COR-L47 (cell line): ENCODE results near the gene GABRE.

Experiments
- DNase-seq: peaks from one replicate; lab custom pipeline; 2025; lab: John Stamatoyannopoulos, UW

Gene GABRE

GRCh38 chrX:151974336-151975227, at the start of gene GABRE:
TSS of gene GABRE (minus strand) at chrX:151974676. CDS start at chrX:151974625, 51 bp downstream.
- DNase-seq, result no peak

- no peak for DNase-seq
These were observed 46.4 kb upstream of the GABRE start for GRCh38 chrX:152020888-152021287.

GRCh38 chrX:151999813-152000212, 25.3 kb upstream of the GABRE start:
- no peak for DNase-seq

DNA sequence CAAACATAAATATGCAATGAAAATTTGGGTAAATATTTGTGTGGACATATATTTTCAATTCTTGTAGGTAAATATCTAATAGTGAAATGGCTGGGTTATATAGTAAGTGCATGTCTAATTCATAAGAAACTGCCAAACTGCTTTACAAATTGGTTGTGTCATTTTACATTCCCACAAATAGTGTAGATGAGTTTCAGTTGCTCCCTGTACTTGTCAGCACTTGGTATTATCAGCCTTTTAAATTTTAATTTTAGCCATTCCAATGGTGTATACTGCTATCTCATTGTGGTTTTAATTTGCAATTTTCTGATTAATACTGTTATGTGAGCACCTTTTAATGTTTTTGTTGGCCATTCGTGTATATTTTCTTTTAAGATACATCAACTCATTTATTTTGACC, 23.1 kb upstream of the GABRE start:
- no peak for DNase-seq

- no peak for DNase-seq
These were observed 21.9 kb upstream of the GABRE start for GRCh38 chrX:151996347-151996746.

DNA sequence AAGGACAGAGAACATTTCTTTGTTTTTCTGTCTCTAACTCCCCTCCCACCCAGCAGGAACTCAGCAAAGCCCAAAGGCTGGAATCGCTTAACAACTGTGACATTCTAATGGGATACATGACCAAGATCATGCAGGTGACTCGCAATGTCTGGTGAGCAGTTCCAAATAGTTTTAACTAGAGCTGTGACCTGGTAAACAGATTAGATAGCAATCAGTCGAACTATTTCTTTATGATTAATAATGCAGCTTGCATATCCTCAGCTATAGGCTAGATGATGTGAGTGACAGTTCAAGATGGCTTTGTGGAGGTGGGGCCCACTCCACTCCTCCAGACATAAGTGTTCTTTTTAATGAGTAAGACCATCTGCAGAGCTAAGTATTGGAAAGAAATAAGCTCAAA, 20.0 kb upstream of the GABRE start:
- DNase-seq, result no peak

DNA sequence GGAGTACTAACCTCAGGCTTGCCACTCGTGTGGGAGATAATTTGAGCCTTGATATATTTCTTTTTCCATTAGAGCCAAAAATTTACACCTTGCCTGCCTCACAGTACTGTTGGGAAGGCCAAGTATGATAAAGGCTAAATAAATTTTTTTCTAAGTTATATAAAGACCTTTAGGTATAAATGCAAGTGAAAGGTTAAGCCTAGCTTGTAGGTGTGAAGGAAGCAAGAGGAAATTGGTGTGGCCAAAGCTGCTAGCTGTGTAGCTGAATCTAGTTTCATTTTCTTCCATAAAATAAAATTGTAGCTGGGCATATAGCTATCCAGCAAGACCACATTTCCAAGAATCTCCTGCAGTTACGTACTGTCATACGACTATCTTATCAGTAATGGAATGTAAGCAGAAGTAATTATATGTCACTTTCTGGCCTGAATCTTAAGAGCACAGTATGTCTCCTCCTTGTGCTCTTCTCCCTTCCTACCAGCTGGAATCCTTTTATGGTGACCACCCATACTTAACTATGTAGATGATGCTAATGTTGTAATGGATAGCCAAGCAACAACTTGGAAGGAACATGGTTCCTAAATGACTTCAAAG, 14.3 kb upstream of the GABRE start:
- DNase-seq, result no peak

DNA sequence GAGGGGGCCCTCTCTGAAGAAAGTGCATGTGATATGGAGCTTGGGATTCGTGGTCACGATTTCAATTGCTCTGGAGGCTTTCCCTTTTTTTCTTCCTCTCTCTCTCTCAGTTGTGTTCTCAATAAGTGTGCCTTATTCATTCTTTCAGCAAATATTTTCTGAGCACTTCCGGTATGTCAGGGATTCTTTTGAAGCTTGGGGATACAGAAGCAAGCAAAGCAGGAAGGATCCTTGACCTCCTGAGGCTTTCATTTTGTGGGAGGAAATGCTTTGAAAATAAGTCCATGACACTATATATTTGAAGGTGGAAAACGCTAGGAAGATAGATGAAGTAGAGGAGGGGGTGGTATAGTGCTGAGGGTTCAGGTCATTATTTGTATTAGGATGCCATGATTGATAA, 12.6 kb upstream of the GABRE start:
- DNase-seq, result no peak

GRCh38 chrX:151985955-151986354, 11.5 kb upstream of the GABRE start:
- no peak for DNase-seq

GRCh38 chrX:151985531-151985930, 11.1 kb upstream of the GABRE start:
- DNase-seq, result no peak

DNA sequence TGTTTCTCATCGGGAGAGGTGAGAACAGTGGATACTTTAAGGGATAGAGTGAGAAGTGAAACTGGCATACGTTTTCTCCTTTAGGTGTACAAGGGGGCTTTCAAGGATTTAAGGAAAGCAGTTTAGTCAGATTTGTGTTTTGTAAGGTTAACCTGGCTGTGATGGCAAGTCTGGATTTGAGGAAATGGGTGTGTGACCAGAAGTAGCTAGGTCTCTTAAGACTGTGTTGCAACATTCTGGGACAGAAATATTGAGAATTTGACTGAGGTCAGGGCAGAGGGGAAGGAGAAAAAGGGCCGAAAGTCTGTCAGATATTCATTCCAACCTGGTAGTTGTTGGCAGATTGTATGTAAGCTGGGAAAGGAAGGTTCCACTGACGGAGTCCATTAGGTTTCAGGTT, 10.4 kb upstream of the GABRE start:
- DNase-seq, result no peak

- DNase-seq, result no peak
These were observed 9.9 kb upstream of the GABRE start for GRCh38 chrX:151984328-151984727.

DNA sequence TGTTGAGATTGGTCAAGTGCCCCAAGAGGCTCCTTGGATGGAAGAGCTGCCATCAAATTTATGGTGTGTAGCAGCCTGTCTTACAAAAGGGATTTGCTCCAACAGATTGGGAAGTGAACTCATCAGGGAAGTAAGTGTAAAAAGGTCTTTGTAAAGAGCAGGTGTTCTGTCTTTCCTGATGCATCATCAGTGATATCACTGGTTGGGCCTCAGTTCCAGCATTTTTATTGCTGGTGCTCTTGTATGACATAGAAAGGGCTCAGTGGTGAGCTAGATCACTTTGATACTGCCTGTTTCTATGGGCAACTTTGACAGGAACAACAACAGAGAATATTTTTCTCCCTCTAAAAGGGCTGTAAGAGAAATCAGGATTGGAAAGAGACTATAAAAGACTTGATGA, 8.7 kb upstream of the GABRE start:
- DNase-seq, result no peak

- no peak for DNase-seq
These were observed 7.7 kb upstream of the GABRE start for GRCh38 chrX:151982222-151982621.

DNA sequence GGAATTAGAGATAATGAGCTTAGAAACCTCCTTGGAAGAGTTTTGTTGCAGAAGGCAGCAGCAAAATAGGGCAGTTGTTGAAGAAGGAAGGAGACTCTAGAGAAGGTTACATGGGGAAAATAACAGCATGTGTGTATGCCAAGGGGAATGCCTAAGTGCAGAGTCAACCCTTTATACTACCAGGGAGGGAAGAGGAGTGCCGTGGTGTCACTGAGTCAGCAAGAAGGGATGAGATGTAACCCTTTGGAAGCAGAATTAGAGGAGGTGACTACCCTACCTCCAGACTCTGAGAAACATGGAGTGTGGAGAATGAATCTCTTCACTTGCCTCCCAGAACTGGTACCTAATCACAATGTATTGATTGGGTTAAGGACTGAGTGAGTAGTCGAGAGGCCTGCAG, 6.7 kb upstream of the GABRE start:
- DNase-seq, result no peak

- DNase-seq, result no peak
These were observed 3.4 kb upstream of the GABRE start for GRCh38 chrX:151977923-151978322.

- no peak for DNase-seq
These were observed 2.5 kb upstream of the GABRE start for GRCh38 chrX:151977009-151977408.

GRCh38 chrX:151975736-151976275, 1.3 kb upstream of the GABRE start:
- no peak for DNase-seq

DNA sequence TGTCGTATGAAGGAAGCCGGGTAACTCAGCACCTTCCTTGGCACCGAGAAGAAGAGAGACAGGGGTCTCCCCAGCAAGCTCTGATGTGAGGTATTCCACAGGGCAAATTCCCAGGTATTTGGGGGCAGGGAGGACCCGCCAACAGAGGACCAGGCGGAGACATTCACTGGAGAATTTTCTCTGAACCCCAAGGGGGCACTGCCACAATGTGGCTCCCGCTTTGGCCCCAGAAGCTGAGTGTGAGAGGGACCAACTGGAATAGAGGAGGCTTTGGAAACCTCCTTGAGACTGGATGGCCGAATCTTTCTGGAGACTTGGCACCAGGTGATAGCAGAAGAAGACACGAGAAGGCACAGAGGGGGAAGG, 735 bp upstream of the GABRE start:
- DNase-seq, result no peak

GRCh38 chrX:151973851-151974335, 583 bp downstream of the GABRE start:
- DNase-seq, result no peak

DNA sequence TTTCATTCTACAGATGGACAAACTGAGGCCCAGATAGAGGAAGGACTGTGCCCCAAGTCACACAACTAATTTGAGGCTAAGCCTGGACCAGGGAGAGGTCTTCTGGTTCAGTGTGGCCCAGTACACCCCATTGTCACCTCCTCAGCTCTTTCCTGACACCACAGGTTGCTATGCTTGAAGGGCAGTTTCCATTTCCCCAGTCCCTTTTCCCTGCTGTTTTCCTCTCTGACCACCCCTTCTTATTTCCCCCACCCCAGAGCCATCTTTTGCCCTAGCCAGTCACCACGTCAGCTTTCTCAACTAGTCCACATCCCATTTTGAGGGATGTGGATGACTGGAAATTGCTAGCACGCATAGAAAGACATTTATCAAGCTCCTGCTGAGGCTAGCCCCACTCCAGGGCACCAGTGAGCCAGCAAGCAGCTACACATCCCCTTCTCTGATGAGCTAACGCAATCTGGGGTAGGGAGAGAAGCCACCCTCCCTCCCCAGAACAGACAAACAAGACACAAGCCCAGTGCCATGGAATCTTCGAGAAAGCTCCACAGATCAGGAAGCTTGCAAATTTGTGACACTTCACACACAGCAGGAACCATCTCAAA, 1.3 kb downstream of the GABRE start:
- no peak for DNase-seq

- no peak for DNase-seq
These were observed 3.8 kb downstream of the GABRE start for GRCh38 chrX:151970661-151971060.

- no peak for DNase-seq
These were observed 4.4 kb downstream of the GABRE start for GRCh38 chrX:151970027-151970426.
